Hepatocyte (in vitro differentiated cells): ENCODE results near the gene ESPNL. TPM values are rescaled to one million over a fixed set of nuclear protein-coding genes. Genes with fewer than 3 reads are reported as not detected.

Source experiments
- DNase-seq: peaks from one replicate; pipeline ENCODE4 v3.0.0-alpha.2; 2016; ENCODE audit warnings: low spot score
- H2AFZ ChIP-seq: fragments of 200-600 bp; sonication (generic); 2 replicates; pipeline ENCODE4 v1.6.0; 2016; ENCODE audit warnings: antibody characterized with exemption, mild to moderate bottlenecking
- H3K27ac ChIP-seq: fragments of 200-600 bp; sonication (generic); 2 replicates; pipeline ENCODE4 v1.5.1; 2016; ENCODE audit warnings: mild to moderate bottlenecking
- H3K27me3 ChIP-seq: fragments of 200-600 bp; sonication (generic); 2 replicates; pipeline ENCODE4 v1.6.1; 2016
- H3K36me3 ChIP-seq: fragments of 200-600 bp; sonication (generic); replicated peaks from 2 replicates; pipeline ENCODE4 v1.5.1; 2016; ENCODE audit warnings: low read depth; ENCODE audit not compliant: insufficient read depth
- H3K4me1 ChIP-seq: fragments of 200-600 bp; sonication (generic); 2 replicates; pipeline ENCODE4 v1.5.1; 2016; ENCODE audit warnings: mild to moderate bottlenecking, moderate library complexity; ENCODE audit not compliant: insufficient read depth
- H3K4me2 ChIP-seq: fragments of 200-600 bp; sonication (generic); 2 replicates; pipeline ENCODE4 v1.6.0; 2016
- H3K4me3 ChIP-seq: fragments of 200-600 bp; sonication (generic); 2 replicates; pipeline ENCODE4 v1.5.1; 2016; ENCODE audit warnings: mild to moderate bottlenecking
- H3K79me2 ChIP-seq: fragments of 200-600 bp; sonication (generic); 2 replicates; pipeline ENCODE4 v1.6.0; 2017; ENCODE audit warnings: mild to moderate bottlenecking
- H3K9me2 ChIP-seq: fragments of 200-600 bp; sonication (generic); replicated peaks from 2 replicates; pipeline ENCODE4 v1.6.0; 2017; ENCODE audit warnings: mild to moderate bottlenecking; ENCODE audit not compliant: insufficient read depth
- H3K9me3 ChIP-seq: fragments of 200-600 bp; sonication (generic); 2 replicates; pipeline ENCODE4 v1.5.1; 2016; ENCODE audit warnings: low read depth, mild to moderate bottlenecking
- H4K20me1 ChIP-seq: fragments of 200-600 bp; sonication (generic); 2 replicates; pipeline ENCODE4 v1.6.0; 2016; ENCODE audit warnings: mild to moderate bottlenecking; ENCODE audit not compliant: insufficient read depth, poor library complexity, severe bottlenecking
- EZH2 ChIP-seq: fragments of 200-600 bp; sonication (generic); IDR thresholded peaks from 2 replicates; pipeline ENCODE4 v1.6.1; 2016; ENCODE audit warnings: antibody characterized with exemption, mild to moderate bottlenecking, borderline replicate concordance
- EZH2phosphoT487 ChIP-seq: fragments of 200-600 bp; sonication (generic); IDR thresholded peaks from one replicate; pipeline ENCODE4 v1.6.1; 2018; ENCODE audit warnings: antibody characterized with exemption, mild to moderate bottlenecking, low read depth, moderate library complexity; ENCODE audit not compliant: unreplicated experiment, severe bottlenecking
- WGBS: methylation state at CpG from one replicate; pipeline ENCODE4 v1.1.6; 2016; ENCODE audit warnings: low lambda C conversion rate; ENCODE audit errors: missing lambda C conversion rate; 5-methylcytosine and 5-hydroxymethylcytosine counted together
- polyA plus RNA-seq: library from polyadenylated mRNA; unstranded; fragments of >200 nt; fragmentation: Nextera tagmentation; extraction: Ambion mirVana; gene quantifications from 2 replicates; pipeline ENCODE4 v1.2.1, GENCODE V29; 2016
- total RNA-seq: library from RNA; depleted of rRNA; stranded (reverse); fragments of >200 nt; gene quantifications from 2 replicates; pipeline ENCODE4 v1.2.3, GENCODE V29; 2014
- TF ChIP-seq, protein P1 (sequence below): fragments of 200-600 bp; sonication (generic); IDR thresholded peaks from 2 replicates; pipeline ENCODE4 v1.5.1; 2016; ENCODE audit warnings: antibody characterized with exemption, mild to moderate bottlenecking; ENCODE audit not compliant: poor library complexity

The ESPNL gene
- total and polyA plus RNA-seq, 2 experiments from 2014 or later, result 0.27 to 0.62 TPM

DNA sequence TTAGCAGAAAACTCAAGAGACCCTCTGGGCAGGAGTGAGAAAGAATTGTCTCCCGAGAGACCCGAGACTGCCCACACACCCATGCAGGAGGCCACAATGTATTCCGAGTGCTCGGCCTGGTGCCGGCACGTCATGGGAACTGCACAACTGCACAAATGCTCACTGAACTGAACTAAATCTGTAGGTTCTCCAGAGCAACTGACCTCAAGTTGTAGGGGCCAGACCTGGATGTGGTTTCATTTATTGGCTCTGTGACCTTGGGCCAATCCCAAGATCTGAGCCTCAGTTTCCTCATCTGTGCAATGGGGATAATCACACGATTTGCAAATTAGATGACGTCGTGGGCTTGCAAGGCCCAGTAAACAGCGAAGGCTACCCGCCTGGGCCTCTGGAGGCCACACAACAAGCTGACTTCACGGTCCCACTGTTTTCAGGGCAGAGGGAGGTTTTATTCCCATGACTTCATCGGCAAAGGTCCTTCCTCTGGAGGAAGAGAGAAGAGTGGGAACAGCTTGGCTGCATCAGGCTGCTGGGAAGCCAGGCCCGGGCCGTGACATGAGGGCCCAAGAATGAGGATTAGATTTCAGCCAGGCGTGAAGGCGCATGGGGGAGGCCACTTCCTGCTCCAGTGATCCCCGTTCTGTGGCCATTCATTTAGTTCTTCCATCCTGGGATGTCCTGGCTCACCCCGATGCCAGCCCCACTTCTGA is 55.1 kb downstream of the ESPNL start:
- TF ChIP-seq, protein P1, sequence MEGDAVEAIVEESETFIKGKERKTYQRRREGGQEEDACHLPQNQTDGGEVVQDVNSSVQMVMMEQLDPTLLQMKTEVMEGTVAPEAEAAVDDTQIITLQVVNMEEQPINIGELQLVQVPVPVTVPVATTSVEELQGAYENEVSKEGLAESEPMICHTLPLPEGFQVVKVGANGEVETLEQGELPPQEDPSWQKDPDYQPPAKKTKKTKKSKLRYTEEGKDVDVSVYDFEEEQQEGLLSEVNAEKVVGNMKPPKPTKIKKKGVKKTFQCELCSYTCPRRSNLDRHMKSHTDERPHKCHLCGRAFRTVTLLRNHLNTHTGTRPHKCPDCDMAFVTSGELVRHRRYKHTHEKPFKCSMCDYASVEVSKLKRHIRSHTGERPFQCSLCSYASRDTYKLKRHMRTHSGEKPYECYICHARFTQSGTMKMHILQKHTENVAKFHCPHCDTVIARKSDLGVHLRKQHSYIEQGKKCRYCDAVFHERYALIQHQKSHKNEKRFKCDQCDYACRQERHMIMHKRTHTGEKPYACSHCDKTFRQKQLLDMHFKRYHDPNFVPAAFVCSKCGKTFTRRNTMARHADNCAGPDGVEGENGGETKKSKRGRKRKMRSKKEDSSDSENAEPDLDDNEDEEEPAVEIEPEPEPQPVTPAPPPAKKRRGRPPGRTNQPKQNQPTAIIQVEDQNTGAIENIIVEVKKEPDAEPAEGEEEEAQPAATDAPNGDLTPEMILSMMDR, result no peak
- TF ChIP-seq EZH2 (no peak), EZH2phosphoT487 (no peak)
- H3K79me2 ChIP-seq, result no peaks in the 10 kb centered on the region
- no peak overlapping the region for H3K4me3 ChIP-seq
- H3K4me2 ChIP-seq, result no peak overlapping the region
- no peaks in the 10 kb centered on the region for H4K20me1 ChIP-seq
- H3K9me2 ChIP-seq, result no peaks in the 10 kb centered on the region
- DNase-seq, result no peak
- no peaks in the 10 kb centered on the region for H3K4me1 ChIP-seq
- H3K9me3 ChIP-seq, result no peaks in the 10 kb centered on the region
- no peaks in the 10 kb centered on the region for H3K36me3 ChIP-seq
- no peak overlapping the region for H2AFZ ChIP-seq
- 81% methylated on average over 19 of the region's 19 CpGs for WGBS
- H3K27ac ChIP-seq, result no peak overlapping the region
- H3K27me3 ChIP-seq, result peaks cover 16% of the 10 kb centered on the region

DNA sequence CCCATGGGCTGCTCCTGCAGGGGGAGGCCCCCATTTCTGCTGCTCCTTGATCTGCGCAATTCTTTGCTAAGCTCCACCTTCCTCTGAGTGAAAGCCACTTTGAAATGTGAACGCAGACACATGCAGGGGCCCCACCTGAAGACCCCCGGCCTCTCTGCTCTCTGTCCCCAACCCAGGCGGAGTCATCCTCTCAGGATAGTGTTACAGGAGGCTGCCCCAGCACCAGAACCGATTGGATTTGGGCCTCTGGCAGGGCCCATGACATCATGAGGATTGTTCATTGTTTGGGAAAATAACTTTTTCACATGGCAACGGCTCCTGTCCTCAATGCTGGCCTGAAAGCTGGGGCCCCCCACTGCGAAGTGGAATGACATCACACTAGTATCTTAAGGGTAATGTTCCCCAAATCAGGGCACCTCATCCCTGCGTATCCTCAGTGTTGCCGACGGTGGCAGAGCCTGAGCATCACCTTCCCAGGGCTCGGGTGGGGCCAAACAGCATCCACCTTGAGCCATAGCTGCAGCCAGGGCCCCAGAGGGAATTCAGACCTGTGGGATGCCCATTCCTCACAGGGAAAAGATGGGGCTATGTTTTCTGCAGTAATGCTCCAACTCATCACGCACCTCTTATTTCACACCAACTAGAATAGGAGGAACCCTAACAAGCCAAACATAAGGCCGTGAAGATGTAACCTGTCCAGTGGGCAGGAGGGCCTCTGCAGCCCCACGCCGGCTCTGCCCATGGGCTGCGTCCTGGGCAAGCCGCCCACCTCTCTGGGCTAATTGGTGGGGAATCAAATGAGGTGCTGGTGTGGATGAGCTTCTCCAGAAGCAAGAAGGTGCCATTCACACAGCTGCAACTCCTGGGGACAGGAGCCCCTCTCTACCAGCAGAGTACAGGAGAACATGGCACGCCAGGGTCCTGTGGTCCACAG is 55.9 kb downstream of the ESPNL start:
- no peaks in the 10 kb centered on the region for H3K79me2 ChIP-seq
- no peaks in the 10 kb centered on the region for H3K4me1 ChIP-seq
- TF ChIP-seq EZH2phosphoT487 (no peak), EZH2 (no peak)
- TF ChIP-seq, protein P1, result no peak
- H3K9me3 ChIP-seq, result no peaks in the 10 kb centered on the region
- H3K36me3 ChIP-seq, result no peaks in the 10 kb centered on the region
- no peak overlapping the region for H3K27ac ChIP-seq
- H3K4me2 ChIP-seq, result no peak overlapping the region
- H2AFZ ChIP-seq, result no peak overlapping the region
- DNase-seq, result no peak
- no peaks in the 10 kb centered on the region for H4K20me1 ChIP-seq
- H3K4me3 ChIP-seq, result no peak overlapping the region
- 85% methylated on average over 18 of the region's 18 CpGs for WGBS
- peaks cover 16% of the 10 kb centered on the region for H3K27me3 ChIP-seq
- H3K9me2 ChIP-seq, result no peaks in the 10 kb centered on the region

GRCh38 chr2:238157506-238158017 is 57.4 kb downstream of the ESPNL start:
- no peaks in the 10 kb centered on the region for H3K9me3 ChIP-seq
- TF ChIP-seq EZH2phosphoT487, result no peak
- TF ChIP-seq EZH2, result no peak
- TF ChIP-seq, protein P1, result no peak
- H2AFZ ChIP-seq, result no peak overlapping the region
- no peak overlapping the region for H3K4me2 ChIP-seq
- no peaks in the 10 kb centered on the region for H3K79me2 ChIP-seq
- H3K9me2 ChIP-seq, result no peaks in the 10 kb centered on the region
- H3K4me1 ChIP-seq, result no peaks in the 10 kb centered on the region
- H3K27ac ChIP-seq, result no peak overlapping the region
- no peak for DNase-seq
- no peaks in the 10 kb centered on the region for H4K20me1 ChIP-seq
- WGBS, result 84% methylated on average over 14 of the region's 14 CpGs
- peaks cover 22% of the 10 kb centered on the region for H3K27me3 ChIP-seq
- no peak overlapping the region for H3K4me3 ChIP-seq
- no peaks in the 10 kb centered on the region for H3K36me3 ChIP-seq
